Lung (tissue), 12 donors: ENCODE results near the gene STXBP6. TPM values are rescaled to one million over a fixed set of nuclear protein-coding genes. Genes with fewer than 3 reads are reported as not detected.
A peak's percentile ranks its signal among the peaks of the same experiment; 100 is the strongest.

Source experiments
- ATAC-seq: fragments of 200-7000 bp; cut with Tn5 transposase; one replicate; pipeline ENCODE4 v1.9.1; 2020; ENCODE audit warnings: moderate number of reproducible peaks; ENCODE audit not compliant: insufficient read depth, low FRiP score
- DNase-seq, 3 donors: peaks; one replicate each; pipeline ENCODE4 v3.0.0-alpha.2; 2013 to 2017
- H3K27ac ChIP-seq, 2 donors: one replicate each; pipeline ENCODE4 v1.5.1; 2013; ENCODE audit warnings: mild to moderate bottlenecking in 2 of 2, moderate library complexity in 2 of 2, control low read depth in 1 of 2, inconsistent platforms in 1 of 2, low read depth in 1 of 2, low read length in 1 of 2
- H3K27me3 ChIP-seq, 3 donors: one replicate each; pipeline ENCODE4 v1.5.1; 2013; ENCODE audit warnings: low read length in 2 of 3; ENCODE audit not compliant: control insufficient read depth in 3 of 3, insufficient read depth in 3 of 3
- H3K36me3 ChIP-seq, 4 donors: one replicate each; pipeline ENCODE4 v1.5.1; 2013; ENCODE audit warnings: low read length in 4 of 4, mild to moderate bottlenecking in 1 of 4, moderate library complexity in 1 of 4; ENCODE audit not compliant: control insufficient read depth in 4 of 4, insufficient read depth in 4 of 4
- H3K4me1 ChIP-seq, 5 donors: one replicate each; pipeline ENCODE4 v1.5.1; 2013; ENCODE audit warnings: low read length in 5 of 5, mild to moderate bottlenecking in 2 of 5, moderate library complexity in 1 of 5; ENCODE audit not compliant: control insufficient read depth in 5 of 5, insufficient read depth in 5 of 5
- H3K4me3 ChIP-seq: one replicate; pipeline ENCODE4 v1.5.1; 2013; ENCODE audit warnings: mild to moderate bottlenecking, control low read depth, moderate library complexity
- H3K9ac ChIP-seq, 2 donors: one replicate each; pipeline ENCODE4 v1.5.1; 2013; ENCODE audit warnings: low read length in 2 of 2, control low read depth in 1 of 2; ENCODE audit not compliant: insufficient read depth in 1 of 2
- H3K9me3 ChIP-seq, 4 donors: one replicate each; pipeline ENCODE4 v1.5.1; 2013; ENCODE audit warnings: low read length in 3 of 4, mild to moderate bottlenecking in 1 of 4, moderate library complexity in 1 of 4; ENCODE audit not compliant: control insufficient read depth in 4 of 4, insufficient read depth in 3 of 4
- WGBS, 2 donors: extraction: QIAGEN DNeasy Blood & Tissue Kit; methylation state at CpG; one replicate each; pipeline ENCODE4 v1.1.7; 2013; 5-methylcytosine and 5-hydroxymethylcytosine counted together
- polyA plus RNA-seq, 2 donors: library from polyadenylated mRNA; stranded (reverse); fragments of 200-250 nt; gene quantifications; one replicate each; pipeline ENCODE4 v1.2.1, GENCODE V29; 2013
- total RNA-seq, 2 donors: library from RNA; depleted of rRNA in 1 of 2; stranded (reverse); fragments of >200 nt in 1 of 2; gene quantifications; one replicate each; pipeline ENCODE4 v1.2.1, GENCODE V29; 2014 to 2021
- TF ChIP-seq, protein P1 (sequence below): IDR thresholded peaks from 2 replicates; pipeline ENCODE4 v1.5.1; 2012; ENCODE audit warnings: mild to moderate bottlenecking; ENCODE audit errors: control extremely low read depth, extremely low read depth
- donor health status: control.
- donor health status: control.
- donor health status: Bipolar disorder and iron deficiency.
- donor health status: healthy.
- donor health status: DM: yes; HTN: yes; CAD: no.

Gene STXBP6
- total and polyA plus RNA-seq, 4 donors, result 9.3 to 42.5 (median 10.5) TPM

DNA sequence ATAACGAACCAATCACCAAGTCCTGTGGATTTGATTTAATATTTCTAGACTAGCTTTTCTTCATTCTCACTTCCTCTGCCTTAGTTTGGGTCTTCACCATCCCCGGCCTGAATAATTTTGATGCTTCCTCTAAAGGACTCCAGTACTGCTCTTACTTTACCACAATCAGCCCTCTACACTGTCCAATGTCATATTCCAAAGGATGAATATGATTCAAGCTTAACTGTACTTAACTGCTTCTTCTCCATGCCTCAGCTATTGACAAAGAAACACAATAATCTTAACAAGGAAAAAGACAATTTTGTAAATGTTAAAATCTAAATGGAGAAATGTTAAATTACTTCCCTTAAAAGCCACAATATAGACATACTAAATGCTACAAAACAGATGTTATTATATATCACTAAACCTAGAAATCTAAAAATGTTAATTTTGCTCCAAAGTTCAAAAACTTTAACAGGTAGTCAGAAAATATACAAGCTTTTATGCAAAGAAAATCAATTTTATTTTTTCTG lies 70.2 kb downstream of the STXBP6 start:
- Histone ChIP-seq H3K4me1 (peaks cover 0 to 32% (median 8%) of the 10 kb centered on the region in 5 donors), H3K27ac (no peak overlapping the region), H3K27me3 (no peaks in the 10 kb centered on the region), H3K9ac (no peak overlapping the region), H3K36me3 (peaks cover 0 to 3% (median 0%) of the 10 kb centered on the region in 4 donors), H3K4me3 (no peak overlapping the region), H3K9me3 (no peaks in the 10 kb centered on the region)
- TF ChIP-seq, protein P1, sequence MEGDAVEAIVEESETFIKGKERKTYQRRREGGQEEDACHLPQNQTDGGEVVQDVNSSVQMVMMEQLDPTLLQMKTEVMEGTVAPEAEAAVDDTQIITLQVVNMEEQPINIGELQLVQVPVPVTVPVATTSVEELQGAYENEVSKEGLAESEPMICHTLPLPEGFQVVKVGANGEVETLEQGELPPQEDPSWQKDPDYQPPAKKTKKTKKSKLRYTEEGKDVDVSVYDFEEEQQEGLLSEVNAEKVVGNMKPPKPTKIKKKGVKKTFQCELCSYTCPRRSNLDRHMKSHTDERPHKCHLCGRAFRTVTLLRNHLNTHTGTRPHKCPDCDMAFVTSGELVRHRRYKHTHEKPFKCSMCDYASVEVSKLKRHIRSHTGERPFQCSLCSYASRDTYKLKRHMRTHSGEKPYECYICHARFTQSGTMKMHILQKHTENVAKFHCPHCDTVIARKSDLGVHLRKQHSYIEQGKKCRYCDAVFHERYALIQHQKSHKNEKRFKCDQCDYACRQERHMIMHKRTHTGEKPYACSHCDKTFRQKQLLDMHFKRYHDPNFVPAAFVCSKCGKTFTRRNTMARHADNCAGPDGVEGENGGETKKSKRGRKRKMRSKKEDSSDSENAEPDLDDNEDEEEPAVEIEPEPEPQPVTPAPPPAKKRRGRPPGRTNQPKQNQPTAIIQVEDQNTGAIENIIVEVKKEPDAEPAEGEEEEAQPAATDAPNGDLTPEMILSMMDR, result no peak
- 70 to 78% methylated on average over 2 of the region's 2 CpGs for WGBS, 2 donors
- ATAC-seq (no peak), DNase-seq (no peak)

GRCh38 chr14:24978862-24979724 lies 70.9 kb downstream of the STXBP6 start:
- Histone ChIP-seq H3K27ac (peak overlapping the region in 1 of 2 donors; percentile 21), H3K9me3 (no peaks in the 10 kb centered on the region), H3K4me3 (no peak overlapping the region), H3K36me3 (no peaks in the 10 kb centered on the region), H3K9ac (no peak overlapping the region), H3K27me3 (no peaks in the 10 kb centered on the region), H3K4me1 (peaks cover 0 to 35% (median 8%) of the 10 kb centered on the region in 5 donors)
- ATAC-seq (peak; percentile 6), DNase-seq (no peak)
- WGBS, 2 donors, result 75 to 86% methylated on average over 2 of the region's 2 CpGs
- TF ChIP-seq, protein P1, result no peak

- no peak overlapping the region for H3K9ac ChIP-seq
- ATAC-seq (no peak), DNase-seq (no peak)
- 94 to 96% methylated on average over 3 of the region's 3 CpGs for WGBS, 2 donors
- TF ChIP-seq, protein P1, result no peak
- no peaks in the 10 kb centered on the region for H3K9me3 ChIP-seq
- H3K36me3 ChIP-seq, result peaks cover 0 to 7% (median 3%) of the 10 kb centered on the region in 4 donors
- no peak overlapping the region for H3K27ac ChIP-seq
- no peak overlapping the region for H3K4me3 ChIP-seq
- H3K27me3 ChIP-seq, result no peaks in the 10 kb centered on the region
- peaks cover 0 to 32% (median 7%) of the 10 kb centered on the region in 5 donors for H3K4me1 ChIP-seq
These were observed 73.3 kb downstream of the STXBP6 start for GRCh38 chr14:24976602-24977001.
